ENCODE measurements around the gene C7orf57.

C7orf57 gene

GRCh38 chr7:48098846-48099245 lies 63.5 kb downstream of the C7orf57 start:
- peak overlapping the region; percentile 97 for H3K27ac Mint-ChIP-seq
- peak overlapping the region; percentile 81 for H3K4me3 Mint-ChIP-seq
- H3K36me3 Mint-ChIP-seq (ENCODE audit: low read depth) = peaks cover 83% of the 10 kb centered on the region
- peaks cover 57% of the 10 kb centered on the region for H3K4me1 Mint-ChIP-seq (ENCODE audit: low read depth)
- no peaks in the 10 kb centered on the region for H3K27me3 Mint-ChIP-seq (ENCODE audit: low read depth)
- DNase-seq (ENCODE audit: low spot score) = no peak
- no peaks in the 10 kb centered on the region for H3K9me3 Mint-ChIP-seq

- DNase-seq (ENCODE audit: low spot score) = no peak
- Mint-ChIP-seq H3K27me3 (ENCODE audit: low read depth) (no peaks in the 10 kb centered on the region), H3K36me3 (ENCODE audit: low read depth) (peaks cover 84% of the 10 kb centered on the region), H3K4me1 (ENCODE audit: low read depth) (peaks cover 53% of the 10 kb centered on the region), H3K27ac (peak overlapping the region; percentile 97), H3K9me3 (no peaks in the 10 kb centered on the region), H3K4me3 (peak overlapping the region; percentile 52)
Measured at GRCh38 chr7:48099781-48100180, 64.4 kb downstream of the C7orf57 start.

GRCh38 chr7:48101352-48101751 lies 66.0 kb downstream of the C7orf57 start:
- Mint-ChIP-seq H3K27me3 (ENCODE audit: low read depth) (no peaks in the 10 kb centered on the region), H3K9me3 (no peaks in the 10 kb centered on the region), H3K4me1 (ENCODE audit: low read depth) (peaks cover 45% of the 10 kb centered on the region), H3K27ac (no peak overlapping the region), H3K4me3 (no peak overlapping the region), H3K36me3 (ENCODE audit: low read depth) (peaks cover 81% of the 10 kb centered on the region)
- no peak for DNase-seq (ENCODE audit: low spot score)

GRCh38 chr7:48101968-48102367 lies 66.6 kb downstream of the C7orf57 start:
- DNase-seq (ENCODE audit: low spot score) = no peak
- Mint-ChIP-seq H3K4me1 (ENCODE audit: low read depth) (peaks cover 39% of the 10 kb centered on the region), H3K36me3 (ENCODE audit: low read depth) (peaks cover 80% of the 10 kb centered on the region), H3K27me3 (ENCODE audit: low read depth) (no peaks in the 10 kb centered on the region), H3K27ac (no peak overlapping the region), H3K4me3 (no peak overlapping the region), H3K9me3 (no peaks in the 10 kb centered on the region)

- H3K4me1 Mint-ChIP-seq (ENCODE audit: low read depth) = peaks cover 36% of the 10 kb centered on the region
- H3K27ac Mint-ChIP-seq = no peak overlapping the region
- H3K4me3 Mint-ChIP-seq = no peak overlapping the region
- H3K27me3 Mint-ChIP-seq (ENCODE audit: low read depth) = no peaks in the 10 kb centered on the region
- H3K36me3 Mint-ChIP-seq (ENCODE audit: low read depth) = peaks cover 80% of the 10 kb centered on the region
- no peaks in the 10 kb centered on the region for H3K9me3 Mint-ChIP-seq
- no peak for DNase-seq (ENCODE audit: low spot score)
Measured at GRCh38 chr7:48102530-48102929, 67.2 kb downstream of the C7orf57 start.

GRCh38 chr7:48105045-48105444 lies 69.7 kb downstream of the C7orf57 start:
- Mint-ChIP-seq H3K27me3 (ENCODE audit: low read depth) (no peaks in the 10 kb centered on the region), H3K4me1 (ENCODE audit: low read depth) (peaks cover 18% of the 10 kb centered on the region), H3K27ac (peak overlapping the region; percentile 6), H3K36me3 (ENCODE audit: low read depth) (peaks cover 76% of the 10 kb centered on the region), H3K9me3 (no peaks in the 10 kb centered on the region), H3K4me3 (no peak overlapping the region)
- DNase-seq (ENCODE audit: low spot score) = no peak

- H3K36me3 Mint-ChIP-seq (ENCODE audit: low read depth) = peaks cover 65% of the 10 kb centered on the region
- no peaks in the 10 kb centered on the region for H3K27me3 Mint-ChIP-seq (ENCODE audit: low read depth)
- H3K4me3 Mint-ChIP-seq = no peak overlapping the region
- DNase-seq (ENCODE audit: low spot score) = no peak
- peak overlapping the region; percentile 56 for H3K27ac Mint-ChIP-seq
- no peaks in the 10 kb centered on the region for H3K9me3 Mint-ChIP-seq
- peaks cover 22% of the 10 kb centered on the region for H3K4me1 Mint-ChIP-seq (ENCODE audit: low read depth)
Measured at GRCh38 chr7:48106906-48107659, 71.7 kb downstream of the C7orf57 start.

GRCh38 chr7:48107926-48108472 lies 72.7 kb downstream of the C7orf57 start:
- Mint-ChIP-seq H3K4me3 (no peak overlapping the region), H3K36me3 (ENCODE audit: low read depth) (peaks cover 57% of the 10 kb centered on the region), H3K4me1 (ENCODE audit: low read depth) (peaks cover 20% of the 10 kb centered on the region), H3K9me3 (no peaks in the 10 kb centered on the region), H3K27ac (no peak overlapping the region), H3K27me3 (ENCODE audit: low read depth) (no peaks in the 10 kb centered on the region)
- no peak for DNase-seq (ENCODE audit: low spot score)

GRCh38 chr7:48108959-48109847 lies 73.9 kb downstream of the C7orf57 start:
- Mint-ChIP-seq H3K27me3 (ENCODE audit: low read depth) (no peaks in the 10 kb centered on the region), H3K36me3 (ENCODE audit: low read depth) (peaks cover 47% of the 10 kb centered on the region), H3K4me1 (ENCODE audit: low read depth) (peaks cover 15% of the 10 kb centered on the region), H3K9me3 (no peaks in the 10 kb centered on the region), H3K4me3 (no peak overlapping the region), H3K27ac (peak overlapping the region; percentile 23)
- DNase-seq (ENCODE audit: low spot score) = no peak

- Mint-ChIP-seq H3K4me1 (ENCODE audit: low read depth) (peaks cover 10% of the 10 kb centered on the region), H3K36me3 (ENCODE audit: low read depth) (peaks cover 39% of the 10 kb centered on the region), H3K4me3 (no peak overlapping the region), H3K27ac (peak overlapping the region; percentile 7), H3K27me3 (ENCODE audit: low read depth) (no peaks in the 10 kb centered on the region), H3K9me3 (no peaks in the 10 kb centered on the region)
- peak; percentile 71 for DNase-seq (ENCODE audit: low spot score)
Measured at GRCh38 chr7:48109848-48110663, 74.7 kb downstream of the C7orf57 start.

- H3K9me3 Mint-ChIP-seq = no peaks in the 10 kb centered on the region
- no peaks in the 10 kb centered on the region for H3K27me3 Mint-ChIP-seq (ENCODE audit: low read depth)
- no peak overlapping the region for H3K27ac Mint-ChIP-seq
- no peak overlapping the region for H3K4me3 Mint-ChIP-seq
- H3K36me3 Mint-ChIP-seq (ENCODE audit: low read depth) = peaks cover 33% of the 10 kb centered on the region
- H3K4me1 Mint-ChIP-seq (ENCODE audit: low read depth) = peaks cover 10% of the 10 kb centered on the region
- no peak for DNase-seq (ENCODE audit: low spot score)
Measured at GRCh38 chr7:48110868-48111267, 75.5 kb downstream of the C7orf57 start.
